ENCODE measurements around the gene PGLYRP2.
A peak's percentile ranks its signal among the peaks of the same experiment; 100 is the strongest.
"Not testable (repeated sequence)": the region's sequence is repeated elsewhere in the genome, so short reads cannot be mapped to it uniquely, and the experiment has no call there.

The PGLYRP2 gene

GRCh38 chr19:15485768-15486167, 6.5 kb upstream of the PGLYRP2 start:
- not testable (repeated sequence) for DNase-seq

- not testable (repeated sequence) for DNase-seq
Measured at GRCh38 chr19:15480996-15481395, 1.7 kb upstream of the PGLYRP2 start.

GRCh38 chr19:15476325-15476724, 3.0 kb downstream of the PGLYRP2 start:
- no peak for DNase-seq

GRCh38 chr19:15475611-15476010, 3.7 kb downstream of the PGLYRP2 start:
- DNase-seq: no peak

GRCh38 chr19:15475169-15475568, 4.1 kb downstream of the PGLYRP2 start:
- DNase-seq: no peak

GRCh38 chr19:15473821-15474220, 5.5 kb downstream of the PGLYRP2 start:
- not testable (repeated sequence) for DNase-seq

GRCh38 chr19:15471639-15472101, 7.6 kb downstream of the PGLYRP2 start:
- DNase-seq: no peak

GRCh38 chr19:15469513-15470297, 9.6 kb downstream of the PGLYRP2 start:
- no peak for DNase-seq

GRCh38 chr19:15468675-15469512, 10.4 kb downstream of the PGLYRP2 start:
- no peak for DNase-seq

- no peak for DNase-seq
Measured at GRCh38 chr19:15467734-15468214, 11.5 kb downstream of the PGLYRP2 start.

GRCh38 chr19:15466851-15467733, 12.2 kb downstream of the PGLYRP2 start:
- peak; percentile 43 for DNase-seq

GRCh38 chr19:15464394-15465385, 14.6 kb downstream of the PGLYRP2 start, which contains the start of gene RASAL3:
TSS of gene RASAL3 (minus strand) at chr19:15464544. CDS start at chr19:15464358, 186 bp downstream.
- DNase-seq: no peak

GRCh38 chr19:15463861-15464371, 15.4 kb downstream of the PGLYRP2 start:
- DNase-seq: peak; percentile 28

GRCh38 chr19:15461694-15462093, 17.6 kb downstream of the PGLYRP2 start:
- DNase-seq: no peak

GRCh38 chr19:15457701-15458484, 21.4 kb downstream of the PGLYRP2 start:
- no peak for DNase-seq

- no peak for DNase-seq
Measured at GRCh38 chr19:15456871-15457700, 22.2 kb downstream of the PGLYRP2 start.

- no peak for DNase-seq
Measured at GRCh38 chr19:15456441-15456840, 22.9 kb downstream of the PGLYRP2 start.

- no peak for DNase-seq
Measured at GRCh38 chr19:15455996-15456395, 23.3 kb downstream of the PGLYRP2 start.

Measured in OCI-M1 (cell line).